SK-N-SH (cell line): ENCODE measurements around the gene DPF1.

Source experiments
- CTCF ChIP-seq: fragments of 200-600 bp; sonication (generic); IDR thresholded peaks from 2 replicates; pipeline ENCODE4 v1.6.1; 2017; ENCODE audit warnings: antibody characterized with exemption, mild to moderate bottlenecking, moderate library complexity
- EP300 ChIP-seq, 2 experiments: IDR thresholded peaks; 2 replicates each; pipeline versions ENCODE4 v1.4.0 to v1.6.1; 2012; ENCODE audit warnings: borderline replicate concordance in 1 of 2, low read depth in 1 of 2, low read length in 1 of 2
- FOSL2 ChIP-seq: IDR thresholded peaks from 2 replicates; pipeline ENCODE4 v1.4.0; 2012; ENCODE audit warnings: low read depth, mild to moderate bottlenecking, moderate library complexity, borderline replicate concordance
- JUND ChIP-seq: IDR thresholded peaks from 2 replicates; pipeline ENCODE4 v1.4.0; 2012
- NFIC ChIP-seq: IDR thresholded peaks from 2 replicates; pipeline ENCODE4 v1.4.0; 2012; ENCODE audit warnings: borderline replicate concordance
- POLR2AphosphoS5 ChIP-seq: IDR thresholded peaks from 2 replicates; pipeline ENCODE4 v1.6.1; 2012; ENCODE audit warnings: low read depth, low read length
- REST ChIP-seq: IDR thresholded peaks from 2 replicates; pipeline ENCODE4 v1.6.1; 2012; ENCODE audit warnings: mild to moderate bottlenecking, low read depth, low read length, moderate library complexity
- RFX5 ChIP-seq: IDR thresholded peaks from 2 replicates; pipeline ENCODE4 v1.6.1; 2012; ENCODE audit warnings: mild to moderate bottlenecking, improper control_type of control experiment, low read length
- RXRA ChIP-seq: IDR thresholded peaks from 2 replicates; pipeline ENCODE4 v1.4.0; 2012; ENCODE audit warnings: low read depth, mild to moderate bottlenecking, borderline replicate concordance
- SMC3 ChIP-seq: IDR thresholded peaks from 2 replicates; pipeline ENCODE4 v1.6.1; 2012; ENCODE audit warnings: low read depth, low read length, improper control_type of control experiment
- TF ChIP-seq, protein P1 (sequence below): IDR thresholded peaks from 2 replicates; pipeline ENCODE4 v1.4.0; 2012; ENCODE audit warnings: low read depth

GRCh38 chr19:38252941-38253691, 29.1 kb upstream of the DPF1 start:
- TF ChIP-seq, protein P1, sequence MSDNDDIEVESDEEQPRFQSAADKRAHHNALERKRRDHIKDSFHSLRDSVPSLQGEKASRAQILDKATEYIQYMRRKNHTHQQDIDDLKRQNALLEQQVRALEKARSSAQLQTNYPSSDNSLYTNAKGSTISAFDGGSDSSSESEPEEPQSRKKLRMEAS = no peak
- no peak for TF ChIP-seq POLR2AphosphoS5
- no peak for TF ChIP-seq REST
- no peak for TF ChIP-seq EP300 (IDR thresholded peaks at IDR 0.05; ENCODE audit: borderline replicate concordance in 1 of 2, low read depth in 1 of 2, low read length in 1 of 2)
- no peak for TF ChIP-seq CTCF
- TF ChIP-seq RXRA = no peak
- TF ChIP-seq JUND = no peak
- no peak for TF ChIP-seq NFIC
- no peak for TF ChIP-seq FOSL2
- no peak for TF ChIP-seq SMC3
- no peak for TF ChIP-seq RFX5
